CD4-positive, alpha-beta memory T cell (primary cell): ENCODE data around the gene TET1. TPM values are rescaled to one million over a fixed set of nuclear protein-coding genes. Genes with fewer than 3 reads are reported as not detected.
"Not testable (repeated sequence)": the region's sequence is repeated elsewhere in the genome, so short reads cannot be mapped to it uniquely, and the experiment has no call there.

Source experiments
- CTCF ChIA-PET: fragments of 350-600 bp; sonication (Branson Sonifier 250); formaldehyde crosslinking; loops from one replicate; lab custom pipeline; 2021; ENCODE audit warnings: inconsistent platforms; ENCODE audit not compliant: partially characterized antibody; lab: Charles Lee
- POLR2A ChIA-PET: fragments of 350-600 bp; sonication (Branson Sonifier 250); formaldehyde crosslinking; loops from one replicate; lab custom pipeline; 2021; ENCODE audit not compliant: partially characterized antibody; lab: Charles Lee
- DNase-seq, 5 donors: peaks; one replicate each; pipeline versions ENCODE4 v3.0.0 to v3.0.0-alpha.2; 2020 to 2022; ENCODE audit warnings: mixed read lengths in 1 of 5
- H3K27ac ChIP-seq: one replicate; pipeline ENCODE4 v1.7.0; 2013; ENCODE audit warnings: low read depth, low read length
- H3K27me3 ChIP-seq: 2 replicates; pipeline ENCODE4 v1.7.0; 2013; ENCODE audit warnings: mild to moderate bottlenecking, low read length, moderate library complexity; ENCODE audit not compliant: insufficient read depth
- H3K36me3 ChIP-seq: 2 replicates; pipeline ENCODE4 v1.7.0; 2013; ENCODE audit warnings: mild to moderate bottlenecking, low read length, moderate library complexity; ENCODE audit not compliant: insufficient read depth
- H3K4me1 ChIP-seq: 2 replicates; pipeline ENCODE4 v1.7.0; 2013; ENCODE audit warnings: mild to moderate bottlenecking, low read length, moderate library complexity; ENCODE audit not compliant: insufficient read depth
- H3K4me3 ChIP-seq, 2 donors: one replicate each; pipeline ENCODE4 v1.7.0; 2013; ENCODE audit warnings: low read length in 2 of 2, mild to moderate bottlenecking in 1 of 2
- H3K9me3 ChIP-seq, 2 donors: one replicate each; pipeline ENCODE4 v1.7.0; 2013; ENCODE audit warnings: low read length in 2 of 2, control low read depth in 1 of 2; ENCODE audit not compliant: control insufficient read depth in 1 of 2
- H3K27ac Mint-ChIP-seq, 7 donors: one replicate each; pipeline ENCODE4 v1.8.0; 2020 to 2021; ENCODE audit warnings: mixed read lengths in 7 of 7, mild to moderate bottlenecking in 6 of 7, inconsistent platforms in 3 of 7, moderate library complexity in 3 of 7
- H3K27me3 Mint-ChIP-seq, 2 donors: one replicate each; pipeline ENCODE4 v1.8.0; 2020 to 2021; ENCODE audit warnings: mixed read lengths in 2 of 2
- H3K36me3 Mint-ChIP-seq, 2 donors: one replicate each; pipeline ENCODE4 v1.8.0; 2020 to 2021; ENCODE audit warnings: mixed read lengths in 2 of 2, inconsistent platforms in 1 of 2, mild to moderate bottlenecking in 1 of 2
- H3K4me1 Mint-ChIP-seq, 4 donors: one replicate each; pipeline ENCODE4 v1.8.0; 2020 to 2021; ENCODE audit warnings: mixed read lengths in 4 of 4, mild to moderate bottlenecking in 1 of 4
- H3K4me3 Mint-ChIP-seq, 8 donors: one replicate each; pipeline ENCODE4 v1.8.0; 2020 to 2021; ENCODE audit warnings: mixed read lengths in 8 of 8, mild to moderate bottlenecking in 7 of 8, moderate library complexity in 6 of 8, inconsistent platforms in 3 of 8
- H3K9me3 Mint-ChIP-seq, 8 donors: one replicate each; pipeline ENCODE4 v1.8.0; 2020 to 2021; ENCODE audit warnings: mixed read lengths in 8 of 8, mild to moderate bottlenecking in 5 of 8, inconsistent platforms in 3 of 8, moderate library complexity in 1 of 8
- intact Hi-C: fragments of 100-400 bp; cut with micrococcal nuclease; formaldehyde crosslinking; loops from one replicate; pipeline ENCODE4 v1.15.1; 2023
- polyA plus RNA-seq, 2 donors: library from polyadenylated mRNA; unstranded; fragments of 300-500 nt; fragmentation: Illumina TruSeq; gene quantifications; one replicate each; pipeline ENCODE4 v1.2.3, GENCODE V29; 2021
- total RNA-seq, 2 experiments: library from RNA; stranded (reverse); gene quantifications; one replicate each; pipeline ENCODE4 v1.2.3, GENCODE V29; 2021

Gene TET1
- total and polyA plus RNA-seq, 4 experiments from 2014 or later = 0.71 to 1.5 (median 1.2) TPM

DNA sequence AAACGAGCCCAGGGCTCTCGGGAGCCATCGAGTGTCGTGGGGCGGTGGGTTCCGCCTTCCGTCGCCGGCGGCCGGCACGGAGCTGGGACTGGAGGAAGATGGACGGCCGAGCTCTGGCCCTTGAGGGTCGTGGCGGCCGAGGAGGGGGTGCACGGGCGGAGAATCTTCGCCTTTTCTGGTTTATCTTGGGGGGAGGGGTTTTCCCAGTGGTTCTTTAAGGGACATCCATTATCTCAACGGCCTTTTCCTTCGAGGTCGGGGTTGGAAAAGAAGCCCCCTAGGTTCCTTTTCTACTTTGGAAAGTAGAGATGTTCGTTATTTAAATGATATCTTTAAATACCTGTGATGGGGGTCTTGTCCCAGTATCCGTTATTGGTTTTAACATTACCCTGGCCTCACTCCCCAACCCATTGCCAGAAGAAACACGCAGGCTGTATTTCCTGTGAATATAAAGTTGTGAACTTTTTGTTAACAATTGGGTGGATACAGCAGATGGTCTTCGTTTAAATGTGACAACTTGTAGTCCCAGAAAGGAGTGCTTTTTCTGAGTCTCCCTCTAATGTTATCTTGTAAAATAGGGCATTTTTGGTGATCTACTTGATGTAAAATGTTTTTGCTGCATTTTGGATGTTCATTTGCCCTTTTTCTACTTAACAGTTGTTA lies 161.7 kb downstream of the TET1 start:
- Mint-ChIP-seq H3K36me3 (peaks cover 17 to 31% of the 10 kb centered on the region in 2 donors), H3K4me3 (peak overlapping the region; percentile 91 to 99 (median 98)), H3K27me3 (no peaks in the 10 kb centered on the region), H3K9me3 (no peaks in the 10 kb centered on the region), H3K4me1 (peaks cover 13 to 23% (median 16%) of the 10 kb centered on the region in 4 donors), H3K27ac (peak overlapping the region; percentile 81 to 100 (median 98))
- Histone ChIP-seq H3K4me1 (peaks cover 10% of the 10 kb centered on the region), H3K27ac (peak overlapping the region; percentile 94), H3K9me3 (no peaks in the 10 kb centered on the region), H3K36me3 (peaks cover 12% of the 10 kb centered on the region), H3K27me3 (no peaks in the 10 kb centered on the region), H3K4me3 (peak overlapping the region; percentile 26 to 84)
- POLR2A ChIA-PET = interaction anchor here (1.0 to 1.5 kb wide), 6 partner anchors 10 to 390 kb away, joined by 3 to 9 read pairs (median 4); partner anchors contain the start of genes DDX21 and HNRNPH3
- CTCF ChIA-PET = interaction anchor here (3.0 kb wide), 1 partner anchor 171 kb away, joined by 14 read pairs; no protein-coding TSS in a partner anchor
- intact Hi-C loops = loop anchor here (1.0 to 10.0 kb wide), 8 partner anchors 167 to 957 kb away; partner anchors contain the start of genes DDX50, HERC4, SIRT1 and SLC25A16
- DNase-seq = peak in 4 of 5 donors; percentile 3 to 25 (median 7)

GRCh38 chr10:68725016-68725415 lies 164.9 kb downstream of the TET1 start:
- H3K9me3 ChIP-seq = no peaks in the 10 kb centered on the region
- no peaks in the 10 kb centered on the region for H3K9me3 Mint-ChIP-seq
- H3K27ac ChIP-seq = no peak overlapping the region
- intact Hi-C loops = loop anchor here (10.0 kb wide), 3 partner anchors 170 to 840 kb away; partner anchors contain the start of genes HERC4 and SIRT1
- peaks cover 26 to 52% of the 10 kb centered on the region in 2 donors for H3K36me3 Mint-ChIP-seq
- H3K27me3 ChIP-seq = no peaks in the 10 kb centered on the region
- no peak for DNase-seq
- peak overlapping the region in 1 of 8 donors; percentile 17 for H3K4me3 Mint-ChIP-seq
- H3K4me1 ChIP-seq = peaks cover 14% of the 10 kb centered on the region
- peaks cover 11 to 27% (median 19%) of the 10 kb centered on the region in 4 donors for H3K4me1 Mint-ChIP-seq
- POLR2A ChIA-PET = no interaction called here
- peaks cover 29% of the 10 kb centered on the region for H3K36me3 ChIP-seq
- CTCF ChIA-PET = no interaction called here
- H3K4me3 ChIP-seq = no peak overlapping the region
- peak overlapping the region in 1 of 7 donors; percentile 66 for H3K27ac Mint-ChIP-seq
- H3K27me3 Mint-ChIP-seq = no peaks in the 10 kb centered on the region

DNA sequence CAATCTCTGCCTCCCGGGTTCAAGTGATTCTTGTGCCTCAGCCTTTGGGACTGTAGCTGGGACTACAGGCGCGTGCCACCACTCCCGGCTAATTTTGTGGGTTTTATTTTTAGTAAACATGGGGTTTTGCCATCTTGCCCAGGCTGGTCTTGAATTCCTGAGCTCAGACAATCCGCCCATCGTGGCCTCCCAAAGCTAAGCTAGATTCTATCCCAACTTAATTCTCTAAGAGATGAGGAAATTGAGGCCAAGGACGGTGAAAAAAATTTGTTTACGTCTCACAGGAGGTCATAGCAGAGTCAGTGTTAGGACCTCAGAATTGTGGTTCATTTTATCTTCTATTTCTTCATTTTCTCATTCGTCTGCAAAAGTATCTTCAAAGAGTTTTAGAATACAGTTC lies 167.0 kb downstream of the TET1 start:
- no peak overlapping the region for H3K27ac ChIP-seq
- no peaks in the 10 kb centered on the region for H3K27me3 Mint-ChIP-seq
- peaks cover 33% of the 10 kb centered on the region for H3K36me3 ChIP-seq
- ChIA-PET CTCF (interaction anchor here (0.6 to 1.4 kb wide), 2 partner anchors 18 to 259 kb away, joined by 3 to 4 read pairs; no protein-coding TSS in a partner anchor), POLR2A (interaction anchor here (1.0 kb wide), 1 partner anchor 395 kb away, joined by 4 read pairs; the partner anchor contains the start of gene HNRNPH3)
- no peaks in the 10 kb centered on the region for H3K9me3 ChIP-seq
- H3K4me1 ChIP-seq = peaks cover 11% of the 10 kb centered on the region
- H3K4me3 ChIP-seq = no peak overlapping the region
- H3K27me3 ChIP-seq = no peaks in the 10 kb centered on the region
- no peaks in the 10 kb centered on the region for H3K9me3 Mint-ChIP-seq
- no peak for DNase-seq
- no peak overlapping the region for H3K4me3 Mint-ChIP-seq
- intact Hi-C loops = loop anchor here (10.0 kb wide), 3 partner anchors 172 to 842 kb away; partner anchors contain the start of genes HERC4 and SIRT1
- peak overlapping the region in 1 of 7 donors; percentile 53 for H3K27ac Mint-ChIP-seq
- H3K4me1 Mint-ChIP-seq = peaks cover 5 to 20% (median 9%) of the 10 kb centered on the region in 4 donors
- H3K36me3 Mint-ChIP-seq = peaks cover 33 to 57% of the 10 kb centered on the region in 2 donors

DNA sequence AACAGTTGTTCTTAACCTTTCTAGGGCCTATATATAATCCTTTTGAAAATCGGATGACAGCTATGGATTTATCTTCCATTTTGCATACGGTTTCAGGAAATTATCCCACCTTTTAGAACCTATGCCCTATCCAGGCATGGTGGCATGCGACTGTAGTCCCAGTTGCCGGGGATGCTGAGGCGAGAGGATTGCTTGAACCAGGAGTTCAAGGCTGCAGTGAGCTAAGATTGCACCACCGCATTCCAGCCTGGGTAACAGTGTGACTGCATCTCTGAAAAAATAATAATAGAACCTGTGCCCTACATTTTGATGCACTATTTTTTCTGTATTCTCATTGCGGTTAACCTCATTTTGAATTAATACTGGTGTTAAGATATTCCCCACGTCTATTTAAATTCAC lies 172.5 kb downstream of the TET1 start:
- Histone ChIP-seq H3K27ac (no peak overlapping the region), H3K4me1 (peaks cover 2% of the 10 kb centered on the region), H3K27me3 (no peaks in the 10 kb centered on the region), H3K4me3 (no peak overlapping the region), H3K9me3 (no peaks in the 10 kb centered on the region), H3K36me3 (peaks cover 46% of the 10 kb centered on the region)
- H3K27ac Mint-ChIP-seq = peak overlapping the region in 1 of 7 donors; percentile 3
- peaks cover 36 to 65% of the 10 kb centered on the region in 2 donors for H3K36me3 Mint-ChIP-seq
- H3K4me3 Mint-ChIP-seq = no peak overlapping the region
- ChIA-PET POLR2A (interaction anchor here (0.8 kb wide), 1 partner anchor 11 kb away, joined by 3 read pairs; the partner anchor contains the start of gene CCAR1), CTCF (no interaction called here)
- DNase-seq = no peak
- H3K27me3 Mint-ChIP-seq = no peaks in the 10 kb centered on the region
- H3K9me3 Mint-ChIP-seq = no peaks in the 10 kb centered on the region
- intact Hi-C loops = no loop called here
- H3K4me1 Mint-ChIP-seq = peaks cover 4 to 17% (median 9%) of the 10 kb centered on the region in 4 donors

DNA sequence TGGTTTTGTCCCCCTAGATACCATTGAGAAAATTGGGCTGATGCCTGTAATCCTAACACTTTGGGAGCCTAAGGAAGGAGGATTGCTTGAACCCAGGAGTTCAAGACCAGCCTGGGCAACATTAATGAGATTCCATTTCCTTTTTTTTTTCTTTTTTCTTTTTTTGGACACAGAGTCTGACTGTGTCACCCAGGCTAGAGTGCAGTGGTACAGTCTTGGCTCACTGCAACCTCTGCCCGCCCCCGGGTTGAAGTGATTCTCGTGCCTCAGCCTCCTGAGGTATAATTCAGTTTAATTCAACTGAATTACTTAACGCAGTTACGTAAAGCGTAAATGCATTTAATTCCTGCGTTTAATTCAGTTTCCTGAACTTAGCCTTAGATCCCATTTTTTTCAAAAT lies 174.2 kb downstream of the TET1 start:
- H3K9me3 ChIP-seq = no peaks in the 10 kb centered on the region
- CTCF ChIA-PET = no interaction called here
- peaks cover 44% of the 10 kb centered on the region for H3K36me3 ChIP-seq
- no peaks in the 10 kb centered on the region for H3K27me3 ChIP-seq
- H3K4me3 ChIP-seq = no peak overlapping the region
- no peak for DNase-seq
- H3K27me3 Mint-ChIP-seq = no peaks in the 10 kb centered on the region
- H3K36me3 Mint-ChIP-seq = peaks cover 34 to 64% of the 10 kb centered on the region in 2 donors
- no peaks in the 10 kb centered on the region for H3K9me3 Mint-ChIP-seq
- no peaks in the 10 kb centered on the region for H3K4me1 ChIP-seq
- intact Hi-C loops = no loop called here
- H3K27ac Mint-ChIP-seq = peak overlapping the region in 1 of 7 donors; percentile 41
- peaks cover 4 to 19% (median 7%) of the 10 kb centered on the region in 4 donors for H3K4me1 Mint-ChIP-seq
- no peak overlapping the region for H3K27ac ChIP-seq
- H3K4me3 Mint-ChIP-seq = no peak overlapping the region
- POLR2A ChIA-PET = interaction anchor here (0.6 kb wide), 1 partner anchor 14 kb away, joined by 3 read pairs; no protein-coding TSS in a partner anchor

- H3K36me3 Mint-ChIP-seq = peaks cover 37 to 66% of the 10 kb centered on the region in 2 donors
- POLR2A ChIA-PET = interaction anchor here (1.2 kb wide), 1 partner anchor 12 kb away, joined by 3 read pairs; no protein-coding TSS in a partner anchor
- intact Hi-C loops = no loop called here
- peaks cover 6 to 26% (median 8%) of the 10 kb centered on the region in 4 donors for H3K4me1 Mint-ChIP-seq
- Histone ChIP-seq H3K4me3 (no peak overlapping the region), H3K36me3 (peaks cover 52% of the 10 kb centered on the region), H3K27ac (no peak overlapping the region), H3K4me1 (peaks cover 4% of the 10 kb centered on the region), H3K9me3 (no peaks in the 10 kb centered on the region), H3K27me3 (no peaks in the 10 kb centered on the region)
- H3K27me3 Mint-ChIP-seq = no peaks in the 10 kb centered on the region
- peak overlapping the region in 2 of 7 donors; percentile 7 to 86 for H3K27ac Mint-ChIP-seq
- no peak overlapping the region for H3K4me3 Mint-ChIP-seq
- no peak for DNase-seq
- CTCF ChIA-PET = no interaction called here
- no peaks in the 10 kb centered on the region for H3K9me3 Mint-ChIP-seq
These were observed 175.0 kb downstream of the TET1 start for GRCh38 chr10:68735119-68735518.

GRCh38 chr10:68735739-68736138 lies 175.6 kb downstream of the TET1 start:
- intact Hi-C loops, H3K27ac ChIP-seq, H3K4me3 ChIP-seq, H3K27me3 ChIP-seq, H3K9me3 ChIP-seq, H3K27me3 Mint-ChIP-seq, H3K9me3 Mint-ChIP-seq, H3K4me1 ChIP-seq, H3K4me3 Mint-ChIP-seq, CTCF ChIA-PET, DNase-seq: not testable (repeated sequence)
- peaks cover 6 to 26% (median 8%) of the 10 kb centered on the region in 4 donors for H3K4me1 Mint-ChIP-seq
- H3K27ac Mint-ChIP-seq = peak overlapping the region in 2 of 7 donors; percentile 26 to 86
- H3K36me3 ChIP-seq = peaks cover 51% of the 10 kb centered on the region
- POLR2A ChIA-PET = interaction anchor here (1.2 kb wide), 1 partner anchor 13 kb away, joined by 3 read pairs; no protein-coding TSS in a partner anchor
- H3K36me3 Mint-ChIP-seq = peaks cover 37 to 66% of the 10 kb centered on the region in 2 donors
